Measurements from ENCODE around the gene CELF2. TPM values are rescaled to one million over a fixed set of nuclear protein-coding genes. Genes with fewer than 3 reads are reported as not detected.

CELF2 gene
- total RNA-seq, 4 donors from 2014 or later: 8.7 to 28.6 (median 22.9) TPM

DNA sequence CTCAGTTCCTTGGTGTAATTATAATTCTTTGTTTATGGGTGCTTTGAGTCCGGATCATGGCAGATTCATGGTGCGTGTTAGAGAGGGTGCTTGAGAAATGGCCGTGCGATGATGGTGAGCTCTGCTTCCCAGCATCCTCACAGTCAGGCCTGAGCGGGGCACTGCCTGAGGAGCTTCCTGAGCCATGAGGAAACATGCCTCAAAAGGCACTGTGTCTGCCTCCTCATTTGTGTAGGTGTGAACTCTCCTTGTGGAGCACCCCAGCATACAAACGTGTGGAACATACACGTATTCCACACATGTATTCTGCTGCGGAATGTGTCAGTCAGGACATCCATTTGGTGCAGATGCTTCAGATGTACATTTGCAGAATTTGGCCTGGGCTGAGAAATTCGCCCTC, 205.4 kb downstream of the CELF2 start:
- no peak overlapping the region for H3K27ac ChIP-seq
- peaks cover 18% of the 10 kb centered on the region for H3K36me3 ChIP-seq
- H3K4me1 ChIP-seq: peaks cover 12% of the 10 kb centered on the region
- WGBS: 82% methylated on average over 8 of the region's 9 CpGs
- H3K4me3 ChIP-seq: no peak overlapping the region
- DNase-seq (ENCODE audit: low spot score in 2 of 2): no peak
- no peaks in the 10 kb centered on the region for H3K27me3 ChIP-seq
- no peak for TF ChIP-seq EP300 (IDR thresholded peaks at IDR 0.05)
- TF ChIP-seq POLR2A (IDR thresholded peaks at IDR 0.05): no peak
- TF ChIP-seq, protein P1, sequence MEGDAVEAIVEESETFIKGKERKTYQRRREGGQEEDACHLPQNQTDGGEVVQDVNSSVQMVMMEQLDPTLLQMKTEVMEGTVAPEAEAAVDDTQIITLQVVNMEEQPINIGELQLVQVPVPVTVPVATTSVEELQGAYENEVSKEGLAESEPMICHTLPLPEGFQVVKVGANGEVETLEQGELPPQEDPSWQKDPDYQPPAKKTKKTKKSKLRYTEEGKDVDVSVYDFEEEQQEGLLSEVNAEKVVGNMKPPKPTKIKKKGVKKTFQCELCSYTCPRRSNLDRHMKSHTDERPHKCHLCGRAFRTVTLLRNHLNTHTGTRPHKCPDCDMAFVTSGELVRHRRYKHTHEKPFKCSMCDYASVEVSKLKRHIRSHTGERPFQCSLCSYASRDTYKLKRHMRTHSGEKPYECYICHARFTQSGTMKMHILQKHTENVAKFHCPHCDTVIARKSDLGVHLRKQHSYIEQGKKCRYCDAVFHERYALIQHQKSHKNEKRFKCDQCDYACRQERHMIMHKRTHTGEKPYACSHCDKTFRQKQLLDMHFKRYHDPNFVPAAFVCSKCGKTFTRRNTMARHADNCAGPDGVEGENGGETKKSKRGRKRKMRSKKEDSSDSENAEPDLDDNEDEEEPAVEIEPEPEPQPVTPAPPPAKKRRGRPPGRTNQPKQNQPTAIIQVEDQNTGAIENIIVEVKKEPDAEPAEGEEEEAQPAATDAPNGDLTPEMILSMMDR (IDR thresholded peaks at IDR 0.05): no peak
- TF ChIP-seq POLR2AphosphoS5 (IDR thresholded peaks at IDR 0.05): no peak
- no peaks in the 10 kb centered on the region for H3K9me3 ChIP-seq

DNA sequence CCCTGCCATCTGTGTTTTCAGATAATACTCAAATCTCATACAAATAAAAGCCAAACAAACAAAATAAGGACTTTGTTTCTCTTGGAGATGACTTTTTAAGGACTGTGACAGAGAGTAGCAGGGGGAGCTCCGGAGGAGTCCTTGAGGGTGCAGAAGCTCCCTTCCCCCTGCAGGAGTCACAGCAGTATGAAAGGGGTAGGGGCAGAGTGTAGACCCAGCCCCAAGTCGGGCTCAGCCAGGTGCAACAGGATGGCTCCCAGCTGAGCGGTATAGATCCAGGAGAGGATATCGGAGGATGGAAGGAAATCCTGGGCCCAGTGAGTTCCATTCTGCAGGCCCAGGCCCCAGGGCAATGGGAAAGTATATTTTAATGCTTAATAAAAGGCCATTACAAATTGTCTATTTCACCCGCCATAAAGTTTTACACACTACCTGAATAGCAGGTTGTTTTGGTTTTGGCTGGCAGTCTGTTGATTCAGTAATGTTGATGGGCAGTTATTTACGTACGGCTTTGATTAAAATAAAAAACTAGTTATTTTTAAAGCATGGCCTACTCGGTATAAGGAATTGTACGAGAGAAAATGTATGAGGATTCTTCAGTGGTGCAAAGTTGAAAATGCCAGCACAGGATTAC, 206.0 kb downstream of the CELF2 start:
- 88% methylated on average over 9 of the region's 9 CpGs for WGBS
- peaks cover 12% of the 10 kb centered on the region for H3K4me1 ChIP-seq
- TF ChIP-seq EP300 (IDR thresholded peaks at IDR 0.05): no peak
- TF ChIP-seq POLR2AphosphoS5 (IDR thresholded peaks at IDR 0.05): no peak
- TF ChIP-seq POLR2A (IDR thresholded peaks at IDR 0.05): no peak
- TF ChIP-seq, protein P1 (IDR thresholded peaks at IDR 0.05): no peak
- no peak for DNase-seq (ENCODE audit: low spot score in 2 of 2)
- no peak overlapping the region for H3K4me3 ChIP-seq
- no peaks in the 10 kb centered on the region for H3K27me3 ChIP-seq
- peaks cover 18% of the 10 kb centered on the region for H3K36me3 ChIP-seq
- H3K9me3 ChIP-seq: no peaks in the 10 kb centered on the region
- H3K27ac ChIP-seq: no peak overlapping the region

DNA sequence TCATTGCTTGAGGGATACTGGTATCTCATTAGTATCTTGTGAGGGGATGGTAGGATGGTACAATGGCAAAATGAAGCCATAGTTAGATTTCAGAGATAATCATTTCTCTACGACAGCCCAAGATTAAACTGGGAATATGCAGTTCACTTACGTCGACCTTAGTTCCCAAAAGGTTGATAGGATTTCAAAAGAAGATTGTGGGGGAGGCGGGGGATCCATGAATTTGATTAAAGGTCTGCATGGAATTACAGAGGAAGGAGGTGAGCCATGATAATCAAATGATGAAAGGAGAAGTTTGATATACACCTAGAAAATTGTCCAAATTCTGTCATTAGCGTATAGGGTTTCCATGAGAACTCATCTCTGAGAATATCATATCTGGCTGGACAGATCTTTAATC, 206.6 kb downstream of the CELF2 start:
- Histone ChIP-seq H3K36me3 (peaks cover 13% of the 10 kb centered on the region), H3K27ac (no peak overlapping the region), H3K27me3 (no peaks in the 10 kb centered on the region), H3K4me3 (no peak overlapping the region), H3K4me1 (peaks cover 12% of the 10 kb centered on the region), H3K9me3 (no peaks in the 10 kb centered on the region)
- DNase-seq (ENCODE audit: low spot score in 2 of 2): no peak
- WGBS: 95% methylated on average over 5 of the region's 5 CpGs
- TF ChIP-seq, protein P1 (IDR thresholded peaks at IDR 0.05): no peak
- TF ChIP-seq EP300 (IDR thresholded peaks at IDR 0.05) (no peak), POLR2A (IDR thresholded peaks at IDR 0.05) (no peak), POLR2AphosphoS5 (IDR thresholded peaks at IDR 0.05) (no peak)

DNA sequence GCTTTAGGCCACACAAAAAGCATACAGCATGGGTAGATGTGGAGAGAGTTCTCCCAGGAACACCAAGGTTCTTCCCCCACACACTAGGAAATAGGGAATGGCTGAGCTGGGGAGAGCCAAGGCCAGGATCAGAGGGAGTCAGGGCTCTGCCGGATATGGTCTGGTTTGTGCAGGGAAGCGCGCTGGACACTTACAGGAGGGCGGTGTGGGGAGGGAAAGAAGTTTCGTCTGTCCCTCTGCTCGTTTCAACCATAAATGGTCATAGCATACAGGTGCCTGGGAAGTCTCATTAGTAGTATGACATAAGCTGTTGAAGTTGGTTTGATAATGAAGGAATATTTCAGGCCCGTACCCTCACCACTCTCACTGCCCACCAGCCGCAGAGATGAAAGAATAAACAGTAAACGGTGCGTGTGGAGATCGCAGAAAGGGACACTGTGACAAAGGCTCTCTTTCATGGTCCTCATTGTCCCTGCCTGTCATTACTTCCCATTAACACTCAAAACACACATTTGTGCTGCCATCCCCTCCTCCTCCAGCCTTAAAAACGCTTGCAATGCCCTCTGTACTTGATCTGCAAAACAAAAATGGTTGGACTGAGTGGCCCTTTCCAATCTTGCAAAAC, 207.2 kb downstream of the CELF2 start:
- peaks cover 11% of the 10 kb centered on the region for H3K36me3 ChIP-seq
- TF ChIP-seq, protein P1 (IDR thresholded peaks at IDR 0.05): no peak
- TF ChIP-seq POLR2AphosphoS5 (IDR thresholded peaks at IDR 0.05) (no peak), EP300 (IDR thresholded peaks at IDR 0.05) (no peak), POLR2A (IDR thresholded peaks at IDR 0.05) (no peak)
- H3K27me3 ChIP-seq: no peaks in the 10 kb centered on the region
- WGBS: 79% methylated on average over 12 of the region's 12 CpGs
- no peak overlapping the region for H3K27ac ChIP-seq
- H3K4me1 ChIP-seq: peaks cover 12% of the 10 kb centered on the region
- no peak overlapping the region for H3K4me3 ChIP-seq
- no peak for DNase-seq (ENCODE audit: low spot score in 2 of 2)
- no peaks in the 10 kb centered on the region for H3K9me3 ChIP-seq

DNA sequence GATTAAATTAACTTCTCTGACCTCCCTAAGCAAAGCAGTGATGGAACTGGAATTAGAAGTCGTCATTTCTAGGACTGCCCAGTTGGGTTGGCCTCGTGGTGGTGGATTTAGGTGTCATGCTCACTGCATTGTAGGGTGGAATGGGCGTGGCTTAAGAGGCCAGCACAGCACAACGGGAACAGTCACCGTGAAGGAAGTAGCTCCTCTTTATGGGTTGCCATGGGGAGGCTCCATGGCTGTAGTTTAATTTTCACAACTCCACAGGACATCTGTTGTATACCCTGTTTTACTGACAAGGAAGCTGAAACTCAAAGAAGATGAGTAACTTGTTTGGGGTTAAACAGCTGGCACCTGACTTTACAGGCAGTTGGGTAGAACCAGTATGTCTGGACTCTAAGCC, 208.3 kb downstream of the CELF2 start:
- Histone ChIP-seq H3K27ac (no peak overlapping the region), H3K27me3 (no peaks in the 10 kb centered on the region), H3K4me1 (peaks cover 12% of the 10 kb centered on the region), H3K4me3 (no peak overlapping the region), H3K36me3 (peaks cover 11% of the 10 kb centered on the region), H3K9me3 (no peaks in the 10 kb centered on the region)
- WGBS: 47% methylated on average over 5 of the region's 5 CpGs
- no peak for TF ChIP-seq POLR2A (IDR thresholded peaks at IDR 0.05)
- TF ChIP-seq, protein P1 (IDR thresholded peaks at IDR 0.05): no peak
- no peak for TF ChIP-seq POLR2AphosphoS5 (IDR thresholded peaks at IDR 0.05)
- no peak for TF ChIP-seq EP300 (IDR thresholded peaks at IDR 0.05)
- no peak for DNase-seq (ENCODE audit: low spot score in 2 of 2)

Measured in suprapubic skin (tissue), 4 donors.